ENCODE measurements around the gene PON1. TPM values are rescaled to one million over a fixed set of nuclear protein-coding genes. Genes with fewer than 3 reads are reported as not detected.

Gene PON1
- total RNA-seq, 1 donor from 2014 or later: not detected

DNA sequence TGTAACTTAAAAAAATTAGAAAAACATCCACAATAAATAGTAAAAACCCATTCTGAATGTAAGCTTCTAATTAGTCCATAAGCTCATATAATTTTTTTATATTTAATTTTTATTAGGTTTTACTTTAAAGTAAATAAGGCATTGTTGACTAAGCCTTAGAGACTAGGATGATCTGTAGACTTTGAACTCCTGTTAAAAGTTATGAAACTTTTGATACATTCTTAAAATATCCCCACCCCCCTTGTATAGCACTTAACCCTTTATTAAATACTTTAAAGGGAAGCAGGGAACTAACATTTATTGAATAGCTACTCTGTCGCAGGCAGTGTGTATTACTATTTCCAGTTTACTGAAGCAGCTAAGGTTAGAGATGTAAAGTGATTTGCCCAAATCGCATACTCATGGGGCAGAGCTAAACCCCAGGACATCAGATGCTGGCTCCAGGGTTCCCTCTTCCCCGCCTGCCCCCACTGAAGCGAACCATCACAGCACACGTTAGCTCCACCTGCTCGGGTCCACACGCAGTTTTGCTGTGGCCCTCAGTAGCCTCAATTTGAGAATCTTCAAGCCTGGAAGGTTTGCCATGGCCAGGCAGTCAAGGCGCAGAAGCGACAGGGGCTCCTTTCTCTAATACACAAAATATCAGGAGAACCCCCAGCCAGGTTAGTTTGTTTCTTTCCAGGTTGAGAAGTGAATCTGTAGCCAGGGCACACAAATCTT, 762 bp downstream of the PON1 start:
- DNase-seq (ENCODE audit: low spot score): no peak
- no peaks in the 10 kb centered on the region for H3K4me1 Mint-ChIP-seq (ENCODE audit: low read depth)
- H3K27me3 Mint-ChIP-seq (ENCODE audit: low read depth): peaks cover 13% of the 10 kb centered on the region
- no peaks in the 10 kb centered on the region for H3K36me3 Mint-ChIP-seq (ENCODE audit: low read depth)
- peaks cover 3% of the 10 kb centered on the region for H3K9me3 Mint-ChIP-seq (ENCODE audit: low read depth)
- H3K4me3 Mint-ChIP-seq (ENCODE audit: unreplicated experiment): no peak overlapping the region
- TF ChIP-seq, protein P1, sequence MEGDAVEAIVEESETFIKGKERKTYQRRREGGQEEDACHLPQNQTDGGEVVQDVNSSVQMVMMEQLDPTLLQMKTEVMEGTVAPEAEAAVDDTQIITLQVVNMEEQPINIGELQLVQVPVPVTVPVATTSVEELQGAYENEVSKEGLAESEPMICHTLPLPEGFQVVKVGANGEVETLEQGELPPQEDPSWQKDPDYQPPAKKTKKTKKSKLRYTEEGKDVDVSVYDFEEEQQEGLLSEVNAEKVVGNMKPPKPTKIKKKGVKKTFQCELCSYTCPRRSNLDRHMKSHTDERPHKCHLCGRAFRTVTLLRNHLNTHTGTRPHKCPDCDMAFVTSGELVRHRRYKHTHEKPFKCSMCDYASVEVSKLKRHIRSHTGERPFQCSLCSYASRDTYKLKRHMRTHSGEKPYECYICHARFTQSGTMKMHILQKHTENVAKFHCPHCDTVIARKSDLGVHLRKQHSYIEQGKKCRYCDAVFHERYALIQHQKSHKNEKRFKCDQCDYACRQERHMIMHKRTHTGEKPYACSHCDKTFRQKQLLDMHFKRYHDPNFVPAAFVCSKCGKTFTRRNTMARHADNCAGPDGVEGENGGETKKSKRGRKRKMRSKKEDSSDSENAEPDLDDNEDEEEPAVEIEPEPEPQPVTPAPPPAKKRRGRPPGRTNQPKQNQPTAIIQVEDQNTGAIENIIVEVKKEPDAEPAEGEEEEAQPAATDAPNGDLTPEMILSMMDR (IDR thresholded peaks at IDR 0.05): no peak
- H3K27ac Mint-ChIP-seq (ENCODE audit: unreplicated experiment): no peak overlapping the region

DNA sequence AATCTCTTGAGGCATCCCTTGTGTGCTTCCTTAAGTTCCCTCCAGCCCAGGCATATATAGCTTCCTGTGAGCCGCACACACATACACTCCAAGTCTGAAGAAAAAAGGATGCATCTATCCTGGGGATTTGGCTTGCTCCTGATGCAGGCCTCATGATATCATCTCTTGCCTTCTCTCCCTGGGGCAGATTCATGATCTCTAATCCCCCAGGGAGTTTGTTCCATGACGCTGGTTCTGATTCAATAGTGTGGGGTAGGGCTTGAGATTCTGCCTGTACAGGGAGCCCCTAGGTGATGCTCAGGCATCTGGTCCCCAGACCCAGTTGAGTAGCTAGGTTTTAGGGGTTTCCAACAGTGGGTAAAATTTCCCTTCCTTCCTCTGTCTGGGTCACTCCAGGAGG, 1.5 kb downstream of the PON1 start:
- H3K27ac Mint-ChIP-seq (ENCODE audit: unreplicated experiment): no peak overlapping the region
- peaks cover 13% of the 10 kb centered on the region for H3K27me3 Mint-ChIP-seq (ENCODE audit: low read depth)
- no peak overlapping the region for H3K4me3 Mint-ChIP-seq (ENCODE audit: unreplicated experiment)
- peaks cover 3% of the 10 kb centered on the region for H3K9me3 Mint-ChIP-seq (ENCODE audit: low read depth)
- no peaks in the 10 kb centered on the region for H3K4me1 Mint-ChIP-seq (ENCODE audit: low read depth)
- H3K36me3 Mint-ChIP-seq (ENCODE audit: low read depth): no peaks in the 10 kb centered on the region
- TF ChIP-seq, protein P1 (IDR thresholded peaks at IDR 0.05): no peak
- DNase-seq (ENCODE audit: low spot score): no peak

DNA sequence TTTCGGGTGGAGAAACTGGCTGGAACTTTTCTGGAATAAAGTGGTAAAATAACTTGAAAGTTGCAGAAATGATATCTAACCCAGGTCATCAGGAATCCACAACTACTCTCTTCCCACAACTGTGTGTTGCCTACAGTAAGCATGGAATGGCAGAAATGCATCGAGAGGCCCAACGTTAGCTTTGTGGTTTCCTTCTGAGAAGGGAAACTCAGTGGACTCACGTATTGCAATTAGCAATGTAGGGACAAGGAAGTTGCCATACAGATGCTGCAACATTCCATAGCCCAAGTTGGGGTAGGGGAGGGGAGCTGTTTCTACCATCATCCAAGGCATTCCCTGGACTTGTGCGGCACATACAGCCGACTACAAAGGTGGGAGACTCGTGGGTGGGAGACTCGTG, 1.9 kb downstream of the PON1 start:
- Mint-ChIP-seq H3K4me3 (ENCODE audit: unreplicated experiment) (no peak overlapping the region), H3K27me3 (ENCODE audit: low read depth) (peaks cover 13% of the 10 kb centered on the region), H3K27ac (ENCODE audit: unreplicated experiment) (no peak overlapping the region), H3K9me3 (ENCODE audit: low read depth) (peaks cover 3% of the 10 kb centered on the region), H3K36me3 (ENCODE audit: low read depth) (no peaks in the 10 kb centered on the region), H3K4me1 (ENCODE audit: low read depth) (no peaks in the 10 kb centered on the region)
- TF ChIP-seq, protein P1 (IDR thresholded peaks at IDR 0.05): no peak
- no peak for DNase-seq (ENCODE audit: low spot score)

DNA sequence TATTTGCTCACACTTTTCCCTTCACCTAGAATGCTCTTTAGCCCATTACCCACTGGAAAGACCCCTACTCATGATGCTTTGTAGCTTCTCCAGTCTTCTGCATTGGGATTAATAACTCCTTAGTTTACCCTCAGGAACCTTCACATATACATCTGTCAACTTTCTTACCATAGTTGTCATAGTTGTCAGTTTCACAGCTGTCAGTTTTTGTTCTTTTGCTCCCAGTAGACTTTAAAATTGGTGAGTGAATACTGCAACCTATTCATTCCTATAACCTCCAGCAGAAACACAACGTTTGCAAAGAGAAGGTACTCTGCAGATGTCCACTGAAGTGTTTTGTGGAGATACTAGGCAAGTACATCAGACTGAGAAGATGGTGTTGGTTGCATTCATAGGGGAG, 2.6 kb downstream of the PON1 start:
- no peak overlapping the region for H3K4me3 Mint-ChIP-seq (ENCODE audit: unreplicated experiment)
- no peak overlapping the region for H3K27ac Mint-ChIP-seq (ENCODE audit: unreplicated experiment)
- TF ChIP-seq, protein P1 (IDR thresholded peaks at IDR 0.05): no peak

DNA sequence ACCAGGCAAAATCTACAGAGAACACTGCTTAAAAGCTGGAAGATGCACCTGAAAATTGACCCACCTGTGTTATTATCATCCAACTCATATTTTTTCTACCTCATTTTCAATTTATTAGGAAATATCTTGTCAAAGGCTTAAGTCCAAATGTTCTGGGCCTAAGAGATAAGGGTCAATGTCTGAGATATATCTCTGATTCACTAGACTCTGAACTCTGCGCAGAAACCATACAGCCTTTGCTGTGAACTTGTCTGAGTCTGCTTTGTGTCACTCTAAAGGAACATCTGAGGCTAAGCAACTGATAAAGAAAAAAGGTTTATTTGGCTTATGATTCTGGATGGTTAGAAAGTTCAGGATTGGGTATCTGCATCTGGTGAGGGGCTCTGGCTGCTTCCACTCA, 3.7 kb downstream of the PON1 start:
- no peak for DNase-seq (ENCODE audit: low spot score)
- Mint-ChIP-seq H3K4me1 (ENCODE audit: low read depth) (no peaks in the 10 kb centered on the region), H3K27ac (ENCODE audit: unreplicated experiment) (no peak overlapping the region), H3K36me3 (ENCODE audit: low read depth) (no peaks in the 10 kb centered on the region), H3K9me3 (ENCODE audit: low read depth) (no peaks in the 10 kb centered on the region), H3K27me3 (ENCODE audit: low read depth) (peaks cover 8% of the 10 kb centered on the region), H3K4me3 (ENCODE audit: unreplicated experiment) (no peak overlapping the region)
- TF ChIP-seq, protein P1 (IDR thresholded peaks at IDR 0.05): no peak

More for the DNA sequence above, 2.6 kb downstream of the PON1 start:
- peaks cover 13% of the 10 kb centered on the region for H3K27me3 Mint-ChIP-seq (ENCODE audit: low read depth)
- H3K9me3 Mint-ChIP-seq (ENCODE audit: low read depth): peaks cover 3% of the 10 kb centered on the region
- no peaks in the 10 kb centered on the region for H3K36me3 Mint-ChIP-seq (ENCODE audit: low read depth)
- no peaks in the 10 kb centered on the region for H3K4me1 Mint-ChIP-seq (ENCODE audit: low read depth)
- no peak for DNase-seq (ENCODE audit: low spot score)
